Kidney (tissue), 14 donors: ENCODE data around the gene CNGA3. TPM values are rescaled to one million over a fixed set of nuclear protein-coding genes. Genes with fewer than 3 reads are reported as not detected.
"Not testable (repeated sequence)": the region's sequence is repeated elsewhere in the genome, so short reads cannot be mapped to it uniquely, and the experiment has no call there.

ENCODE experiments used
- DNase-seq, 5 donors: peaks; one replicate each; pipeline ENCODE4 v3.0.0-alpha.2; 2013 to 2020
- FAIRE-seq: peaks from 2 replicates; lab custom pipeline; 2012; peaks lifted over from hg19 to GRCh38; lab: Jason Lieb, UNC
- H3K27ac ChIP-seq, 2 donors: one replicate each; pipeline ENCODE4 v1.7.0; 2013; ENCODE audit warnings: low read depth in 2 of 2, low read length in 2 of 2, inconsistent platforms in 1 of 2
- H3K27me3 ChIP-seq: one replicate; pipeline ENCODE4 v1.7.1; 2013; ENCODE audit warnings: low read length, inconsistent platforms; ENCODE audit not compliant: control insufficient read depth, insufficient read depth
- H3K36me3 ChIP-seq, 3 donors: one replicate each; pipeline versions ENCODE4 v1.7.0 to v1.7.1; 2013; ENCODE audit warnings: low read length in 3 of 3, control low read depth in 1 of 3, inconsistent platforms in 1 of 3; ENCODE audit not compliant: insufficient read depth in 3 of 3, control insufficient read depth in 2 of 3
- H3K4me1 ChIP-seq, 3 donors: one replicate each; pipeline versions ENCODE4 v1.7.0 to v1.7.1; 2013; ENCODE audit warnings: low read length in 3 of 3, inconsistent platforms in 1 of 3, low read depth in 1 of 3; ENCODE audit not compliant: control insufficient read depth in 2 of 3, insufficient read depth in 2 of 3
- H3K4me3 ChIP-seq, 3 donors: one replicate each; pipeline versions ENCODE4 v1.7.0 to v1.8.1; 2013; ENCODE audit warnings: low read length in 3 of 3, control low read depth in 1 of 3, inconsistent platforms in 1 of 3
- H3K9ac ChIP-seq, 3 donors: one replicate each; pipeline versions ENCODE4 v1.7.0 to v1.7.1; 2013; ENCODE audit warnings: low read length in 3 of 3, control low read depth in 1 of 3, inconsistent platforms in 1 of 3
- H3K9me3 ChIP-seq, 3 donors: one replicate each; pipeline versions ENCODE4 v1.7.0 to v1.7.1; 2013; ENCODE audit warnings: low read length in 3 of 3, control low read depth in 1 of 3, inconsistent platforms in 1 of 3; ENCODE audit not compliant: control insufficient read depth in 2 of 3, insufficient read depth in 1 of 3
- CTCF ChIP-seq: IDR thresholded peaks from 3 replicates; pipeline ENCODE4 v1.5.1; 2012; ENCODE audit warnings: mild to moderate bottlenecking, moderate library complexity, borderline replicate concordance; ENCODE audit not compliant: insufficient read depth; ENCODE audit errors: extremely low read depth
- intact Hi-C: fragments of 100-400 bp; cut with DNase I; formaldehyde crosslinking; loops from one replicate; pipeline ENCODE4 v1.11.1; 2022
- polyA plus RNA-seq: library from polyadenylated mRNA; stranded (reverse); fragments of 350-450 nt; fragmentation: Illumina TruSeq; extraction: RNeasy Lipid Tissue Mini Kit (QIAGEN cat#74804); gene quantifications from one replicate; pipeline ENCODE4 v1.2.3, GENCODE V29; 2014; ENCODE audit warnings: low read depth, low replicate concordance; ENCODE audit not compliant: insufficient read depth
- total RNA-seq: library from RNA; stranded (reverse); fragmentation: NEBNext Ultra II Directional; extraction: Animal tissue kit (Norgen Biotek cat#: 25700); gene quantifications from one replicate; pipeline ENCODE4 v1.2.1, GENCODE V29; 2021
- donor health status: control.
- donor health status: control.
- donor health status: control.
- donor health status: control.
- donor health status: control.
- donor health status: DM: yes; HTN: yes; CAD: no.
- donor health status: Normal renal cell carcinoma (clear cell type).

CNGA3 gene
- total and polyA plus RNA-seq, 2 donors from 2014 or later, result not detected

DNA sequence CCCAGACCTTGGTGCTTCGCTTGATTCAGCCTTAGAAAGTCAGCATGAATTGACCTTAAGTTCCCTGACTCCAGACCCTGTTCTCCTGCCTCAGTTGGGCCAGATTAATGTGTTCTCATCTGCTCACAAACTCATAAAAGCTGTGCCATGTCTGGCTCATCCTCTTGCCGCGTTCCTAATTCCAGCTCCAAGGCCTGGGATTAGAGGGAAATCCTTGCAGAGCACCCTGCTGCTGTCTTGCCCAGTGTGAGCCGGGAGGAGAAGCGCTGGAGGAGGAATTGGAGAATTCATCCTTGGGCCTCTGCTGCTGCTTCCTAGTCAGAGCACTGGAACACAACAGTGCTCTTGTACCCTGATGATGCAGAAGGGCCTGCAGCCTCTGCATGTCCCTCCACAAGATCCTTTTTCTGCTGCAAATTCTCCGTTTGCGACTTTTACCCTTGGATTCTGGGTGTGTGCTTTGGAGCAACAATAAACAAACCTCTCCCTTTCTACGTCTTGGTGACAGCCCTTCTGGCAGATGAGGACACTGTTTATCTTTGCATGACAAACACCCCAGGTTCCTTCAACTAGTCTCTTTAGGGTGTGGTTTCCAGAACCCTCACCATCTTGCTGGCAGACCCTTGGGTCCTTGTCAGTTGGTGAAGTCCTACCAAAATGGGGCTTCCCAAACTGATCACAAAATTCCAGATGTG lies 46.9 kb upstream of the CNGA3 start:
- H3K4me3 ChIP-seq, result no peak overlapping the region
- no peak for FAIRE-seq
- H3K27me3 ChIP-seq, result no peaks in the 10 kb centered on the region
- DNase-seq, result no peak
- no peaks in the 10 kb centered on the region for H3K4me1 ChIP-seq
- intact Hi-C loops, result no loop called here
- no peak for TF ChIP-seq CTCF
- H3K36me3 ChIP-seq, result no peaks in the 10 kb centered on the region
- no peak overlapping the region for H3K27ac ChIP-seq
- no peak overlapping the region for H3K9ac ChIP-seq
- H3K9me3 ChIP-seq, result no peaks in the 10 kb centered on the region

GRCh38 chr2:98300141-98300874 lies 45.9 kb upstream of the CNGA3 start:
- Histone ChIP-seq H3K4me3 (no peak overlapping the region), H3K9me3 (no peaks in the 10 kb centered on the region), H3K36me3 (no peaks in the 10 kb centered on the region), H3K27ac (no peak overlapping the region), H3K9ac (no peak overlapping the region), H3K4me1 (no peaks in the 10 kb centered on the region), H3K27me3 (no peaks in the 10 kb centered on the region)
- FAIRE-seq, result no peak
- no peak for DNase-seq
- TF ChIP-seq CTCF, result no peak
- intact Hi-C loops, result no loop called here

GRCh38 chr2:98301469-98301868 lies 44.8 kb upstream of the CNGA3 start:
- H3K9me3 ChIP-seq, result no peaks in the 10 kb centered on the region
- H3K9ac ChIP-seq, result no peak overlapping the region
- FAIRE-seq (no peak), DNase-seq (no peak)
- H3K36me3 ChIP-seq, result no peaks in the 10 kb centered on the region
- no peaks in the 10 kb centered on the region for H3K27me3 ChIP-seq
- H3K4me3 ChIP-seq, result no peak overlapping the region
- no peak for TF ChIP-seq CTCF
- no peak overlapping the region for H3K27ac ChIP-seq
- H3K4me1 ChIP-seq, result no peaks in the 10 kb centered on the region
- intact Hi-C loops, result no loop called here

- H3K27ac ChIP-seq, H3K4me1 ChIP-seq, H3K9me3 ChIP-seq, H3K27me3 ChIP-seq, H3K9ac ChIP-seq, H3K4me3 ChIP-seq, FAIRE-seq, DNase-seq, H3K36me3 ChIP-seq, intact Hi-C loops: not testable (repeated sequence)
These were observed 39.0 kb upstream of the CNGA3 start for GRCh38 chr2:98307131-98307696.
